ENCODE data around the gene RFTN2.
"Not testable (repeated sequence)": the region's sequence is repeated elsewhere in the genome, so short reads cannot be mapped to it uniquely, and the experiment has no call there.

RFTN2 gene

GRCh38 chr2:197695971-197696370, 20.6 kb upstream of the RFTN2 start:
- H3K27me3 ChIP-seq (ENCODE audit: insufficient read depth, poor library complexity, severe bottlenecking); H3K4me3 ChIP-seq (replicated peaks; ENCODE audit: insufficient read depth, low read length); DNase-seq (ENCODE audit: low read depth in 1 of 2, low spot score in 1 of 2); H3K27ac ChIP-seq (replicated peaks): not testable (repeated sequence)

GRCh38 chr2:197695206-197695605, 19.8 kb upstream of the RFTN2 start:
- not testable (repeated sequence) for H3K27ac ChIP-seq (replicated peaks); H3K4me3 ChIP-seq (replicated peaks; ENCODE audit: insufficient read depth, low read length); H3K27me3 ChIP-seq (ENCODE audit: insufficient read depth, poor library complexity, severe bottlenecking); DNase-seq (ENCODE audit: low read depth in 1 of 2, low spot score in 1 of 2)

GRCh38 chr2:197677483-197677882, 2.1 kb upstream of the RFTN2 start:
- Histone ChIP-seq H3K27me3 (ENCODE audit: insufficient read depth, poor library complexity, severe bottlenecking) (no peaks in the 10 kb centered on the region), H3K27ac (replicated peaks) (no peak overlapping the region), H3K4me3 (replicated peaks; ENCODE audit: insufficient read depth, low read length) (no peak overlapping the region)
- no peak for TF ChIP-seq REST (IDR thresholded peaks at IDR 0.05; ENCODE audit: insufficient replicate concordance, low read depth)
- TF ChIP-seq SPI1 (IDR thresholded peaks at IDR 0.05; ENCODE audit: borderline replicate concordance, low read depth), result no peak
- TF ChIP-seq GABPA (IDR thresholded peaks at IDR 0.05; ENCODE audit: low read depth), result no peak
- no peak for TF ChIP-seq CTCF (IDR thresholded peaks at IDR 0.05; ENCODE audit: insufficient read depth, low read length)
- no peak for TF ChIP-seq POLR2AphosphoS5 (IDR thresholded peaks at IDR 0.05; ENCODE audit: low read depth)
- no peak for DNase-seq (ENCODE audit: low read depth in 1 of 2, low spot score in 1 of 2)

GRCh38 chr2:197677056-197677455, 1.7 kb upstream of the RFTN2 start:
- Histone ChIP-seq H3K27me3 (ENCODE audit: insufficient read depth, poor library complexity, severe bottlenecking) (no peaks in the 10 kb centered on the region), H3K4me3 (replicated peaks; ENCODE audit: insufficient read depth, low read length) (no peak overlapping the region), H3K27ac (replicated peaks) (no peak overlapping the region)
- no peak for TF ChIP-seq GABPA (IDR thresholded peaks at IDR 0.05; ENCODE audit: low read depth)
- no peak for TF ChIP-seq POLR2AphosphoS5 (IDR thresholded peaks at IDR 0.05; ENCODE audit: low read depth)
- no peak for TF ChIP-seq REST (IDR thresholded peaks at IDR 0.05; ENCODE audit: insufficient replicate concordance, low read depth)
- no peak for TF ChIP-seq SPI1 (IDR thresholded peaks at IDR 0.05; ENCODE audit: borderline replicate concordance, low read depth)
- TF ChIP-seq CTCF (IDR thresholded peaks at IDR 0.05; ENCODE audit: insufficient read depth, low read length), result no peak
- no peak for DNase-seq (ENCODE audit: low read depth in 1 of 2, low spot score in 1 of 2)

- DNase-seq (ENCODE audit: low read depth in 1 of 2, low spot score in 1 of 2), result no peak
- no peak for TF ChIP-seq GABPA (IDR thresholded peaks at IDR 0.05; ENCODE audit: low read depth)
- TF ChIP-seq SPI1 (IDR thresholded peaks at IDR 0.05; ENCODE audit: borderline replicate concordance, low read depth), result no peak
- TF ChIP-seq POLR2AphosphoS5 (IDR thresholded peaks at IDR 0.05; ENCODE audit: low read depth), result no peak
- TF ChIP-seq REST (IDR thresholded peaks at IDR 0.05; ENCODE audit: insufficient replicate concordance, low read depth), result no peak
- no peak for TF ChIP-seq CTCF (IDR thresholded peaks at IDR 0.05; ENCODE audit: insufficient read depth, low read length)
- Histone ChIP-seq H3K27me3 (ENCODE audit: insufficient read depth, poor library complexity, severe bottlenecking) (no peaks in the 10 kb centered on the region), H3K4me3 (replicated peaks; ENCODE audit: insufficient read depth, low read length) (no peak overlapping the region), H3K27ac (replicated peaks) (no peak overlapping the region)
Observed at GRCh38 chr2:197675711-197676188, 363 bp upstream of the RFTN2 start.
